HepG2 (cell line): ENCODE data around the gene ANKS4B. TPM values are rescaled to one million over a fixed set of nuclear protein-coding genes. Genes with fewer than 3 reads are reported as not detected.

Source experiments
- ATAC-seq: fragments of 200-7000 bp; cut with Tn5 transposase; 3 replicates; pipeline ENCODE4 v1.9.1; 2020; ENCODE audit warnings: mild to moderate bottlenecking, moderate library complexity
- BruUV-seq: library from RNA; stranded (reverse); fragments of 400-500 nt; replicated peaks from 2 replicates; lab custom pipeline; 2021; lab: Mats Ljungman, UMichigan
- CTCF ChIA-PET: fragments of 300-600 bp; formaldehyde crosslinking; extraction: SDS; loops from one replicate; lab custom pipeline; 2021; ENCODE audit warnings: low total read pairs, inconsistent platforms, low intra/inter-chr PET ratio; lab: Yijun Ruan, JAX
- POLR2A ChIA-PET: fragments of 350-600 bp; sonication (Branson Sonifier 250); formaldehyde crosslinking; loops from one replicate; lab custom pipeline; 2020; ENCODE audit warnings: antibody characterized with exemption, inconsistent platforms; lab: Yijun Ruan, JAX
- DNase-seq: peaks from one replicate; pipeline ENCODE4 v3.0.0-alpha.2; 2015; ENCODE audit warnings: low spot score
- FAIRE-seq: peaks from 3 replicates; lab custom pipeline; 2011; peaks lifted over from hg19 to GRCh38; lab: Jason Lieb, UNC
- H2AFZ ChIP-seq: one replicate; pipeline ENCODE4 v1.6.1; 2011; ENCODE audit warnings: low read length, inconsistent platforms
- H3K27ac ChIP-seq: fragments of 300-600 bp; 3 replicates; pipeline ENCODE4 v1.8.0; 2011; ENCODE audit warnings: mixed run types, mild to moderate bottlenecking, mixed read lengths, low read length, inconsistent platforms; ENCODE audit not compliant: insufficient read depth; ENCODE audit errors: extremely low read length
- H3K27me3 ChIP-seq, 2 experiments: fragments of 200-600 bp in 1 of 2; 2 replicates in 1 of 2; 3 replicates in 1 of 2; pipeline versions ENCODE4 v1.6.0 to v1.8.0; 2011; ENCODE audit warnings: low read length in 2 of 2, mild to moderate bottlenecking in 2 of 2, moderate library complexity in 2 of 2, inconsistent platforms in 1 of 2; ENCODE audit not compliant: insufficient read depth in 2 of 2, control insufficient read depth in 1 of 2
- H3K36me3 ChIP-seq, 2 experiments: fragments of 200-600 bp in 1 of 2; replicated peaks in 1 of 2; 2 replicates in 1 of 2; 3 replicates in 1 of 2; pipeline versions ENCODE4 v1.5.1 to v1.8.0; 2011; ENCODE audit warnings: low read length in 2 of 2, inconsistent platforms in 1 of 2; ENCODE audit not compliant: insufficient read depth in 2 of 2, control insufficient read depth in 1 of 2
- H3K4me1 ChIP-seq: 2 replicates; pipeline ENCODE4 v1.5.1; 2012; ENCODE audit warnings: low read length, inconsistent platforms; ENCODE audit not compliant: insufficient read depth
- H3K4me2 ChIP-seq: 2 replicates; pipeline ENCODE4 v1.6.0; 2011; ENCODE audit warnings: low read depth, low read length, inconsistent platforms
- H3K4me3 ChIP-seq, 3 experiments: fragments of 200-600 bp in 1 of 3; sonication (generic), shearing (Covaris generic) in 1 of 3; replicated peaks in 1 of 3; 2 replicates each; pipeline ENCODE4 v1.5.1; 2011 to 2016; ENCODE audit warnings: low read length in 3 of 3, inconsistent platforms in 2 of 3, low read depth in 2 of 3, mild to moderate bottlenecking in 2 of 3, control low read depth in 1 of 3, mixed read lengths in 1 of 3; ENCODE audit not compliant: insufficient read depth in 1 of 3
- H3K79me2 ChIP-seq: one replicate; pipeline ENCODE4 v1.6.1; 2011; ENCODE audit warnings: low read length, inconsistent platforms; ENCODE audit not compliant: insufficient read depth
- H3K9ac ChIP-seq: 2 replicates; pipeline ENCODE4 v1.6.0; 2011; ENCODE audit warnings: mild to moderate bottlenecking, low read depth, low read length, inconsistent platforms; ENCODE audit not compliant: insufficient read depth
- H3K9me3 ChIP-seq: 2 replicates; pipeline ENCODE4 v1.5.1; 2012; ENCODE audit warnings: mild to moderate bottlenecking, low read length
- H4K20me1 ChIP-seq: 2 replicates; pipeline ENCODE4 v1.6.0; 2011; ENCODE audit warnings: inconsistent platforms, mild to moderate bottlenecking, low read length, moderate library complexity; ENCODE audit not compliant: insufficient read depth
- BATF2 ChIP-seq: sonication (generic); formaldehyde crosslinking; IDR thresholded peaks from 2 replicates; pipeline ENCODE4 v1.8.0; 2022; ENCODE audit warnings: mild to moderate bottlenecking, missing genetic modification reagents, moderate library complexity
- BCL6 ChIP-seq: IDR thresholded peaks from 2 replicates; pipeline ENCODE4 v1.6.1; 2016; ENCODE audit warnings: missing genetic modification reagents, missing compliant biosample characterization
- CEBPB ChIP-seq: IDR thresholded peaks from 2 replicates; pipeline ENCODE4 v1.6.1; 2011; ENCODE audit warnings: low read depth, low read length, improper control_type of control experiment, borderline replicate concordance
- FOSL1 ChIP-seq: sonication (generic); formaldehyde crosslinking; IDR thresholded peaks from 2 replicates; pipeline ENCODE4 v1.9.0; 2021; ENCODE audit warnings: missing genetic modification reagents, borderline replicate concordance
- MED8 ChIP-seq: sonication (generic); formaldehyde crosslinking; IDR thresholded peaks from 2 replicates; pipeline ENCODE4 v1.8.1; 2023; ENCODE audit warnings: mild to moderate bottlenecking, missing genetic modification reagents; ENCODE audit not compliant: insufficient replicate concordance
- NFIB ChIP-seq: sonication (generic); formaldehyde crosslinking; IDR thresholded peaks from 2 replicates; pipeline ENCODE4 v1.9.0; 2021; ENCODE audit warnings: missing genetic modification reagents, mild to moderate bottlenecking, borderline replicate concordance
- PLSCR1 ChIP-seq: sonication (generic); formaldehyde crosslinking; IDR thresholded peaks from 2 replicates; pipeline ENCODE4 v1.5.0; 2020; ENCODE audit warnings: missing genetic modification reagents, mild to moderate bottlenecking, borderline replicate concordance
- RAD51 ChIP-seq: fragments of 450-650 bp; IDR thresholded peaks from 2 replicates; pipeline ENCODE4 v1.6.1; 2016; ENCODE audit warnings: borderline replicate concordance
- TSC22D2 ChIP-seq: sonication (generic); formaldehyde crosslinking; IDR thresholded peaks from 2 replicates; pipeline ENCODE4 v1.5.1; 2020; ENCODE audit warnings: missing genetic modification reagents, mild to moderate bottlenecking, borderline replicate concordance
- ZBTB7A ChIP-seq: sonication (generic); formaldehyde crosslinking; IDR thresholded peaks from 2 replicates; pipeline ENCODE4 v1.8.0; 2022; ENCODE audit warnings: mild to moderate bottlenecking, missing genetic modification reagents
- ZMYM4 ChIP-seq: sonication (generic); formaldehyde crosslinking; IDR thresholded peaks from 2 replicates; pipeline ENCODE4 v1.8.1; 2023; ENCODE audit warnings: mild to moderate bottlenecking, missing genetic modification reagents
- ZNF367 ChIP-seq: sonication (generic); formaldehyde crosslinking; IDR thresholded peaks from 2 replicates; pipeline ENCODE4 v1.4.0; 2020; ENCODE audit warnings: missing genetic modification reagents, borderline replicate concordance
- ZNF879 ChIP-seq: sonication (generic); formaldehyde crosslinking; IDR thresholded peaks from 2 replicates; pipeline ENCODE4 v1.8.1; 2023; ENCODE audit warnings: missing genetic modification reagents
- WGBS: methylation state at CpG from one replicate; pipeline ENCODE4 v1.1.6; 2017; ENCODE audit warnings: low lambda C conversion rate; 5-methylcytosine and 5-hydroxymethylcytosine counted together
- in situ Hi-C: cut with HindIII; loops from 2 replicates; pipeline ENCODE4 v1.10.0; 2017; ENCODE audit warnings: low pct_unique_long_range_greater_than_20kb; ENCODE audit not compliant: extremely low pct_ligation_motif_present
- intact Hi-C: fragments of 100-400 bp; cut with micrococcal nuclease; formaldehyde crosslinking; loops from one replicate; pipeline ENCODE4 v1.10.0; 2022; ENCODE audit not compliant: unreplicated experiment
- polyA plus RNA-seq, 8 experiments: library from polyadenylated mRNA; depleted of rRNA in 3 of 8; stranded (reverse) in 7 of 8; unstranded in 1 of 8; fragments of >200 nt; fragmentation: Illumina TruSeq in 4 of 8; extraction: Trizol in 4 of 8; gene quantifications; 2 replicates each; pipeline versions ENCODE4 v1.2.1 to v1.2.3, GENCODE V29; 2011 to 2016; ENCODE audit warnings: low read depth in 4 of 8, missing spikeins in 1 of 8, mixed read lengths in 1 of 8; ENCODE audit not compliant: insufficient read depth in 1 of 8
- total RNA-seq, 5 experiments: library from RNA; depleted of rRNA; stranded (reverse); fragments of >200 nt; fragmentation: Illumina TruSeq; extraction: Trizol; gene quantifications; 2 replicates each; pipeline ENCODE4 v1.2.3, GENCODE V29; 2016; ENCODE audit warnings: low read depth in 1 of 5

ANKS4B gene
- total and polyA plus RNA-seq, 2 of the 13 experiments (the other 11 are each of a cell fraction or from before 2014, with no cell fraction given): 6.5 to 30.0 TPM

- no peak for TF ChIP-seq RAD51
- peak; percentile 39; the same call in 1 of the 2 replicates for TF ChIP-seq FOSL1 (CRISPR knock-in tag)
- 0 out of 2 replicates have a peak, but pooled peaks have one; percentile 26 for TF ChIP-seq BCL6
Measured at GRCh38 chr16:21205303-21205702, 28.2 kb upstream of the ANKS4B start (continued).

- no peak overlapping the region for H3K4me3 ChIP-seq
- in situ Hi-C loops: no loop called here
- no peak overlapping the region for H3K27ac ChIP-seq
- H3K36me3 ChIP-seq: no peaks in the 10 kb centered on the region
- no peaks in the 10 kb centered on the region for H4K20me1 ChIP-seq
- no peak overlapping the region for H3K4me2 ChIP-seq
- BruUV-seq: no TSS peak
- CTCF ChIA-PET: no interaction called here
- ATAC-seq: no peak
- H3K79me2 ChIP-seq: no peaks in the 10 kb centered on the region
- H3K27me3 ChIP-seq: peaks cover 5 to 19% of the 10 kb centered on the region in 2 experiments; a peak in 3 of 5 replicates
- WGBS: 53% methylated on average over 4 of the region's 4 CpGs
- no peaks in the 10 kb centered on the region for H3K9me3 ChIP-seq
- no peak for DNase-seq
- TF ChIP-seq MED8 (CRISPR knock-in tag): no peak
- TF ChIP-seq TSC22D2: no peak
- peaks cover 29% of the 10 kb centered on the region for H3K4me1 ChIP-seq
- H3K9ac ChIP-seq: no peak overlapping the region
- intact Hi-C loops: no loop called here
- no peak for FAIRE-seq
- POLR2A ChIA-PET: no interaction called here
- no peak overlapping the region for H2AFZ ChIP-seq
Measured at GRCh38 chr16:21206550-21206949, 26.9 kb upstream of the ANKS4B start.

GRCh38 chr16:21208446-21209230 lies 24.9 kb upstream of the ANKS4B start:
- 45% methylated on average over 2 of the region's 2 CpGs for WGBS
- Histone ChIP-seq H3K79me2 (no peaks in the 10 kb centered on the region), H3K4me2 (no peak overlapping the region), H3K4me1 (peaks cover 22% of the 10 kb centered on the region), H4K20me1 (no peaks in the 10 kb centered on the region), H3K36me3 (no peaks in the 10 kb centered on the region), H2AFZ (no peak overlapping the region), H3K9me3 (no peaks in the 10 kb centered on the region), H3K9ac (no peak overlapping the region), H3K27me3 (peaks cover 5 to 7% of the 10 kb centered on the region in 2 experiments; a peak in 3 of 5 replicates), H3K27ac (no peak overlapping the region), H3K4me3 (no peak overlapping the region)
- TF ChIP-seq ZBTB7A (CRISPR knock-in tag) (no peak), NFIB (CRISPR knock-in tag) (no peak), BATF2 (CRISPR knock-in tag) (no peak), PLSCR1 (CRISPR knock-in tag) (no peak), ZMYM4 (CRISPR knock-in tag) (no peak), ZNF367 (CRISPR knock-in tag) (no peak), CEBPB (peak; percentile 82), ZNF879 (CRISPR knock-in tag) (no peak)
- ChIA-PET CTCF (no interaction called here), POLR2A (no interaction called here)
- intact Hi-C loops: no loop called here
- in situ Hi-C loops: no loop called here
- BruUV-seq: no TSS peak
- ATAC-seq: no peak
- FAIRE-seq: no peak
- DNase-seq: no peak
